Mesenchymal stem cell (in vitro differentiated cells and primary cell): Measurements from ENCODE around the gene SF3A1.

Experiments
- DNase-seq: peaks from one replicate; pipeline ENCODE4 v3.0.0-alpha.2; 2013
- H2AFZ ChIP-seq: one replicate; pipeline ENCODE4 v1.6.1; 2013; ENCODE audit warnings: low read depth, mild to moderate bottlenecking, control low read depth, inconsistent platforms, low read length, moderate library complexity
- H2AK5ac ChIP-seq: 2 replicates; pipeline ENCODE4 v1.6.1; 2013; ENCODE audit warnings: low read length, moderate library complexity, mild to moderate bottlenecking, inconsistent platforms; ENCODE audit not compliant: severe bottlenecking
- H2BK120ac ChIP-seq: one replicate; pipeline ENCODE4 v1.6.1; 2013; ENCODE audit warnings: low read depth, mild to moderate bottlenecking, inconsistent platforms, low read length, moderate library complexity
- H2BK12ac ChIP-seq, 2 experiments: one replicate each; pipeline ENCODE4 v1.6.1; 2013; ENCODE audit warnings: inconsistent platforms in 2 of 2, low read length in 2 of 2, mild to moderate bottlenecking in 2 of 2, moderate library complexity in 2 of 2, control low read depth in 1 of 2
- H2BK15ac ChIP-seq: one replicate; pipeline ENCODE4 v1.6.1; 2013; ENCODE audit warnings: mild to moderate bottlenecking, low read depth, inconsistent platforms; ENCODE audit not compliant: poor library complexity, severe bottlenecking
- H2BK5ac ChIP-seq: 2 replicates; pipeline ENCODE4 v1.6.1; 2013; ENCODE audit warnings: low read depth, mild to moderate bottlenecking, low read length, control low read depth, inconsistent platforms; ENCODE audit not compliant: poor library complexity, severe bottlenecking
- H3K14ac ChIP-seq, 2 experiments: one replicate each; pipeline ENCODE4 v1.6.1; 2013; ENCODE audit warnings: inconsistent platforms in 2 of 2, low read length in 2 of 2, control low read depth in 1 of 2, mild to moderate bottlenecking in 1 of 2, moderate library complexity in 1 of 2
- H3K18ac ChIP-seq, 2 experiments: one replicate each; pipeline ENCODE4 v1.6.1; 2013; ENCODE audit warnings: inconsistent platforms in 2 of 2, low read length in 2 of 2, control low read depth in 1 of 2, low read depth in 1 of 2, mild to moderate bottlenecking in 1 of 2
- H3K23ac ChIP-seq, 2 experiments: one replicate each; pipeline ENCODE4 v1.6.1; 2013; ENCODE audit warnings: inconsistent platforms in 2 of 2, low read length in 2 of 2, mild to moderate bottlenecking in 2 of 2, moderate library complexity in 2 of 2, control low read depth in 1 of 2
- H3K27ac ChIP-seq: 2 replicates; pipeline ENCODE4 v1.5.1; 2013; ENCODE audit warnings: mild to moderate bottlenecking, moderate library complexity, low read length, control low read depth, inconsistent platforms; ENCODE audit not compliant: poor library complexity, severe bottlenecking
- H3K27me3 ChIP-seq, 2 experiments: 2 replicates each; pipeline versions ENCODE4 v1.6.1 to v1.7.0; 2013; ENCODE audit warnings: low read length in 2 of 2, mild to moderate bottlenecking in 2 of 2, moderate library complexity in 2 of 2, control low read depth in 1 of 2, inconsistent platforms in 1 of 2; ENCODE audit not compliant: control insufficient read depth in 1 of 2, insufficient read depth in 1 of 2
- H3K36me3 ChIP-seq, 2 experiments: 2 replicates each; pipeline versions ENCODE4 v1.6.1 to v1.7.0; 2013; ENCODE audit warnings: low read length in 2 of 2, control low read depth in 1 of 2, inconsistent platforms in 1 of 2, low read depth in 1 of 2, mild to moderate bottlenecking in 1 of 2; ENCODE audit not compliant: insufficient read depth in 2 of 2, control insufficient read depth in 1 of 2
- H3K4ac ChIP-seq, 2 experiments: one replicate each; pipeline ENCODE4 v1.6.1; 2013; ENCODE audit warnings: inconsistent platforms in 2 of 2, low read length in 2 of 2, mild to moderate bottlenecking in 2 of 2, moderate library complexity in 2 of 2, control low read depth in 1 of 2, low read depth in 1 of 2
- H3K4me1 ChIP-seq: 2 replicates; pipeline ENCODE4 v1.6.1; 2013; ENCODE audit warnings: low read depth, low read length, control low read depth; ENCODE audit not compliant: control insufficient read depth, insufficient read depth
- H3K4me2 ChIP-seq: 2 replicates; pipeline ENCODE4 v1.6.1; 2013; ENCODE audit warnings: low read length, mild to moderate bottlenecking, inconsistent platforms; ENCODE audit not compliant: poor library complexity, severe bottlenecking
- H3K4me3 ChIP-seq, 2 experiments: 2 replicates each; pipeline versions ENCODE4 v1.5.1 to v1.7.0; 2013; ENCODE audit warnings: low read length in 2 of 2, mild to moderate bottlenecking in 2 of 2, control low read depth in 1 of 2, low read depth in 1 of 2; ENCODE audit not compliant: insufficient read depth in 1 of 2
- H3K79me1 ChIP-seq: replicated peaks from 2 replicates; pipeline ENCODE4 v1.6.1; 2013; ENCODE audit warnings: mild to moderate bottlenecking, control low read depth, low read length, inconsistent platforms; ENCODE audit not compliant: poor library complexity, severe bottlenecking
- H3K9ac ChIP-seq: 2 replicates; pipeline ENCODE4 v1.7.0; 2013; ENCODE audit warnings: mild to moderate bottlenecking, low read length, moderate library complexity
- H3K9me3 ChIP-seq: 2 replicates; pipeline ENCODE4 v1.7.0; 2013; ENCODE audit warnings: mild to moderate bottlenecking, low read length; ENCODE audit not compliant: control insufficient read depth
- H4K8ac ChIP-seq: one replicate; pipeline ENCODE4 v1.6.1; 2013; ENCODE audit warnings: inconsistent platforms, mild to moderate bottlenecking, low read length, moderate library complexity
- H4K91ac ChIP-seq: one replicate; pipeline ENCODE4 v1.6.1; 2013; ENCODE audit warnings: mild to moderate bottlenecking, low read length, inconsistent platforms
- WGBS: methylation state at CpG from one replicate; pipeline ENCODE4 v1.1.7; 2013; ENCODE audit warnings: mixed read lengths; 5-methylcytosine and 5-hydroxymethylcytosine counted together

The SF3A1 gene

DNA sequence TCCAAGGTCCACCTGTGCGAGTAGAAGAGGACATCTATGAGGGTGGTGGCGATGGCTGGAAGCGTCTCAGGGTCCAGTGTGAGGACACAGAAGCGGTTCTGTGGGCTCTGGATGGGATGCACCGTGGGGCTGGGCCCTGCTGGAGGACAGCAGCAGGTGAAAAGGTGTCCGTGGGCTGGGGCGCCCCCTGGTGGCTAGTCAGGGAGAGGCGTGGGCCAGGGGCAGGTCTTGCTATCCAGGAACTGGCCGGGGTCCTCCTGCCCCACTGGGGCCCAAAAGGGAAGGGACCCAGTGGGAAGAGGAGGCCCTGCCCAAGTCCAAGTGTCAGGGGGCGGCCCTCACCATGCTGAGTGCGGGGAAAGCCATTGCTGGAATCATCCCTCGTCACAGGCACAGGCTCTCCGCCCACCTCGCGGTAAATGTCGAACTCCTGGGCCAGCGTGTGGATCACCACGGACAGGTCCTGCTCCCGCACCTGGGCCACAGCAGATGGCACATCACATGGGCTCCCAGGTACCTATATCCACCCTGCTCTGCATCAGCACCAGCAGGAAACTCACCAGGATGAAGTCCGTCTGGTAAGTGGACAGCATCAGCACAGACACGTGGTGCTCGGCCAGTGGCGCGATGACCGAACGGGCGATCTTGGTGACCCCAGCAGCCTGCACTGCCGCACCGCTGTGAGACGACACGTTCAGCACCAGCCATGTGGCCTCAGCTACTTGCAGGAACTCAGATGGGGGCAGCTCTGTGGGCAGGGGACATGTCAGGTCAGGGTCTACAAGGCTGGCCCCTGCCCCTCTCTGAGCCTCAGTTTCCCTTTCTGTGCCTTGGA is 69.7 kb downstream of the SF3A1 start:
- H3K9me3 ChIP-seq = no peaks in the 10 kb centered on the region
- no peaks in the 10 kb centered on the region for H3K27me3 ChIP-seq
- no peak overlapping the region for H3K14ac ChIP-seq
- H3K4me1 ChIP-seq = peaks cover 47% of the 10 kb centered on the region
- no peak overlapping the region for H2BK5ac ChIP-seq
- no peak overlapping the region for H2BK12ac ChIP-seq
- no peak overlapping the region for H3K9ac ChIP-seq
- no peak overlapping the region for H2AK5ac ChIP-seq
- H2BK15ac ChIP-seq = no peak overlapping the region
- no peak overlapping the region for H3K23ac ChIP-seq
- peaks cover 12% of the 10 kb centered on the region for H3K79me1 ChIP-seq
- no peak overlapping the region for H3K27ac ChIP-seq
- H3K36me3 ChIP-seq = peaks cover 25 to 64% of the 10 kb centered on the region in 2 experiments
- peak; percentile 55 for DNase-seq
- no peak overlapping the region for H2AFZ ChIP-seq
- no peak overlapping the region for H3K4me3 ChIP-seq
- H4K91ac ChIP-seq = no peak overlapping the region
- H2BK120ac ChIP-seq = no peak overlapping the region
- no peak overlapping the region for H4K8ac ChIP-seq
- no peak overlapping the region for H3K4me2 ChIP-seq
- H3K4ac ChIP-seq = no peak overlapping the region
- no peak overlapping the region for H3K18ac ChIP-seq
- WGBS = 67% methylated on average over 31 of the region's 31 CpGs

DNA sequence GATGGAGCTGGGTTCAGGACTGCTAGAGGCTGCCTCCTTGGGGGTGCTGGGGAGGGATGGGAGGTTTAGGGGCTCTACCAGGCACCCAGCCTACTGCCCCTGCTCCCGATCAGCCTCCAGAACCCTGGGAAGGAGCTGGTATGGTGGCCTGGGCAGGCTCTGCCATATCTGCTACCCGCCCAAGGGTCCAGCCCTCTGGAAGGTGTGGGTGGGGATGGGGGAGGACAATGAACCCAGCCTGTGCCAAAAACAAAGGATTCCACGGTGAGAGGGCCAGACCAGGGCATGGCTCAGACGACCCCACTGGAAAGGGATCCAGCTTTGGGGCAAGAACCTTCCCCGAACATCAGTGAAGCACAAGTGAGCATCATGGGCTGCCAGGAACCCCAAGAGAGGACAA is 70.4 kb downstream of the SF3A1 start:
- Histone ChIP-seq H4K91ac (no peak overlapping the region), H2BK5ac (no peak overlapping the region), H3K79me1 (peaks cover 12% of the 10 kb centered on the region), H3K4ac (no peak overlapping the region), H3K23ac (no peak overlapping the region), H3K27ac (no peak overlapping the region), H3K4me2 (no peak overlapping the region), H2AK5ac (peak overlapping the region; percentile 56), H2BK120ac (no peak overlapping the region), H4K8ac (no peak overlapping the region), H3K14ac (no peak overlapping the region), H2BK12ac (no peak overlapping the region), H3K4me3 (no peak overlapping the region), H3K4me1 (peaks cover 42% of the 10 kb centered on the region), H3K27me3 (no peaks in the 10 kb centered on the region), H2BK15ac (no peak overlapping the region), H3K9me3 (no peaks in the 10 kb centered on the region), H3K36me3 (peaks cover 20 to 59% of the 10 kb centered on the region in 2 experiments), H3K9ac (no peak overlapping the region), H3K18ac (no peak overlapping the region), H2AFZ (no peak overlapping the region)
- 92% methylated on average over 5 of the region's 5 CpGs for WGBS
- DNase-seq = no peak

- no peak overlapping the region for H3K14ac ChIP-seq
- no peak overlapping the region for H3K23ac ChIP-seq
- H2BK12ac ChIP-seq = no peak overlapping the region
- no peak overlapping the region for H3K4ac ChIP-seq
- H4K91ac ChIP-seq = no peak overlapping the region
- WGBS = 99% methylated on average over 6 of the region's 8 CpGs
- no peak overlapping the region for H3K4me2 ChIP-seq
- H3K27ac ChIP-seq = no peak overlapping the region
- no peaks in the 10 kb centered on the region for H3K27me3 ChIP-seq
- no peaks in the 10 kb centered on the region for H3K9me3 ChIP-seq
- H3K4me3 ChIP-seq = no peak overlapping the region
- H3K4me1 ChIP-seq = peaks cover 37% of the 10 kb centered on the region
- no peak overlapping the region for H2AFZ ChIP-seq
- no peak overlapping the region for H4K8ac ChIP-seq
- no peak overlapping the region for H2BK120ac ChIP-seq
- H2BK15ac ChIP-seq = no peak overlapping the region
- H3K36me3 ChIP-seq = peaks cover 20 to 56% of the 10 kb centered on the region in 2 experiments
- DNase-seq = no peak
- no peak overlapping the region for H2BK5ac ChIP-seq
- H3K9ac ChIP-seq = no peak overlapping the region
- H2AK5ac ChIP-seq = no peak overlapping the region
- H3K79me1 ChIP-seq = peaks cover 12% of the 10 kb centered on the region
- H3K18ac ChIP-seq = no peak overlapping the region
Measured at GRCh38 chr22:30285846-30286200, 70.9 kb downstream of the SF3A1 start.

GRCh38 chr22:30285176-30285845 is 71.4 kb downstream of the SF3A1 start:
- no peaks in the 10 kb centered on the region for H3K27me3 ChIP-seq
- no peak overlapping the region for H4K91ac ChIP-seq
- no peak overlapping the region for H3K14ac ChIP-seq
- H3K4me3 ChIP-seq = peak overlapping the region in 1 of 2 experiments; percentile 24
- no peak overlapping the region for H3K23ac ChIP-seq
- no peak for DNase-seq
- no peak overlapping the region for H2AK5ac ChIP-seq
- no peak overlapping the region for H2BK15ac ChIP-seq
- H3K4me2 ChIP-seq = no peak overlapping the region
- peaks cover 12% of the 10 kb centered on the region for H3K79me1 ChIP-seq
- no peak overlapping the region for H2BK5ac ChIP-seq
- H3K27ac ChIP-seq = no peak overlapping the region
- H2BK120ac ChIP-seq = no peak overlapping the region
- H2AFZ ChIP-seq = no peak overlapping the region
- H4K8ac ChIP-seq = no peak overlapping the region
- H3K4ac ChIP-seq = no peak overlapping the region
- peaks cover 32% of the 10 kb centered on the region for H3K4me1 ChIP-seq
- WGBS = 89% methylated on average over 19 of the region's 27 CpGs
- no peaks in the 10 kb centered on the region for H3K9me3 ChIP-seq
- no peak overlapping the region for H2BK12ac ChIP-seq
- H3K18ac ChIP-seq = no peak overlapping the region
- H3K9ac ChIP-seq = no peak overlapping the region
- H3K36me3 ChIP-seq = peaks cover 20 to 55% of the 10 kb centered on the region in 2 experiments
